ENCODE data around the gene FLVCR2.

FLVCR2 gene

GRCh38 chr14:75589931-75590330 is 11.5 kb downstream of the FLVCR2 start:
- no peak for TF ChIP-seq EZH2phosphoT487 (IDR thresholded peaks at IDR 0.05; ENCODE audit: borderline replicate concordance, low read length)
- TF ChIP-seq CTCF (IDR thresholded peaks at IDR 0.05; ENCODE audit: low read depth, low read length, poor library complexity, severe bottlenecking), result no peak
- H3K36me3 ChIP-seq (ENCODE audit: control insufficient read depth, low read length), result no peaks in the 10 kb centered on the region
- H3K27me3 ChIP-seq (ENCODE audit: control insufficient read depth, low read length), result peaks cover 8% of the 10 kb centered on the region
- H3K4me2 ChIP-seq (ENCODE audit: low read length), result no peak overlapping the region
- peaks cover 11% of the 10 kb centered on the region; the same call in 1 of the 2 replicates for H3K9me3 ChIP-seq (ENCODE audit: control insufficient read depth, insufficient read depth, low read length)
- H3K4me3 ChIP-seq (ENCODE audit: low read length), result no peak overlapping the region
- H3K4me1 ChIP-seq (ENCODE audit: control insufficient read depth, low read length), result 0 out of 2 replicates have a peak, but pooled peaks cover 6% of the 10 kb centered on the region
- no peaks in the 10 kb centered on the region for H3K79me2 ChIP-seq (ENCODE audit: control insufficient read depth, low read length)
- no peak overlapping the region for H3K27ac ChIP-seq (ENCODE audit: low read depth, low read length)
- H3F3A ChIP-seq (ENCODE audit: control insufficient read depth, insufficient read depth), result no peaks in the 10 kb centered on the region
- no peaks in the 10 kb centered on the region for H4K20me1 ChIP-seq (ENCODE audit: control insufficient read depth, insufficient read depth, low read depth, low read length)
- no peaks in the 10 kb centered on the region for H3K9me2 ChIP-seq (replicated peaks; ENCODE audit: control insufficient read depth, low read length)

GRCh38 chr14:75591331-75591946 is 13.0 kb downstream of the FLVCR2 start:
- Histone ChIP-seq H3K27ac (ENCODE audit: low read depth, low read length) (no peak overlapping the region), H3K9me2 (replicated peaks; ENCODE audit: control insufficient read depth, low read length) (no peaks in the 10 kb centered on the region), H3F3A (ENCODE audit: control insufficient read depth, insufficient read depth) (no peaks in the 10 kb centered on the region), H3K79me2 (ENCODE audit: control insufficient read depth, low read length) (no peaks in the 10 kb centered on the region), H3K4me1 (ENCODE audit: control insufficient read depth, low read length) (0 out of 2 replicates have a peak, but pooled peaks cover 6% of the 10 kb centered on the region), H3K4me2 (ENCODE audit: low read length) (no peak overlapping the region), H4K20me1 (ENCODE audit: control insufficient read depth, insufficient read depth, low read depth, low read length) (no peaks in the 10 kb centered on the region), H3K9me3 (ENCODE audit: control insufficient read depth, insufficient read depth, low read length) (peaks cover 11% of the 10 kb centered on the region; the same call in 1 of the 2 replicates), H3K4me3 (ENCODE audit: low read length) (no peak overlapping the region), H3K36me3 (ENCODE audit: control insufficient read depth, low read length) (no peaks in the 10 kb centered on the region), H3K27me3 (ENCODE audit: control insufficient read depth, low read length) (peaks cover 8% of the 10 kb centered on the region)
- no peak for TF ChIP-seq EZH2phosphoT487 (IDR thresholded peaks at IDR 0.05; ENCODE audit: borderline replicate concordance, low read length)
- no peak for TF ChIP-seq CTCF (IDR thresholded peaks at IDR 0.05; ENCODE audit: low read depth, low read length, poor library complexity, severe bottlenecking)

- H3K36me3 ChIP-seq (ENCODE audit: control insufficient read depth, low read length), result no peaks in the 10 kb centered on the region
- peaks cover 7% of the 10 kb centered on the region for H3K27me3 ChIP-seq (ENCODE audit: control insufficient read depth, low read length)
- no peak for TF ChIP-seq EZH2phosphoT487 (IDR thresholded peaks at IDR 0.05; ENCODE audit: borderline replicate concordance, low read length)
- no peak for TF ChIP-seq CTCF (IDR thresholded peaks at IDR 0.05; ENCODE audit: low read depth, low read length, poor library complexity, severe bottlenecking)
- peaks cover 11% of the 10 kb centered on the region; the same call in 1 of the 2 replicates for H3K9me3 ChIP-seq (ENCODE audit: control insufficient read depth, insufficient read depth, low read length)
- no peak overlapping the region for H3K27ac ChIP-seq (ENCODE audit: low read depth, low read length)
- 0 out of 2 replicates have a peak, but pooled peaks cover 6% of the 10 kb centered on the region for H3K4me1 ChIP-seq (ENCODE audit: control insufficient read depth, low read length)
- no peak overlapping the region for H3K4me2 ChIP-seq (ENCODE audit: low read length)
- H4K20me1 ChIP-seq (ENCODE audit: control insufficient read depth, insufficient read depth, low read depth, low read length), result no peaks in the 10 kb centered on the region
- no peaks in the 10 kb centered on the region for H3F3A ChIP-seq (ENCODE audit: control insufficient read depth, insufficient read depth)
- no peaks in the 10 kb centered on the region for H3K9me2 ChIP-seq (replicated peaks; ENCODE audit: control insufficient read depth, low read length)
- no peak overlapping the region for H3K4me3 ChIP-seq (ENCODE audit: low read length)
- no peaks in the 10 kb centered on the region for H3K79me2 ChIP-seq (ENCODE audit: control insufficient read depth, low read length)
These were observed 13.7 kb downstream of the FLVCR2 start for GRCh38 chr14:75591987-75592575.

Measured in DOHH2 (cell line).